SHP77 treated with DMSO at 0.1 percent for 48 hours (cell line): Measurements from ENCODE around the gene MARCHF6.
"Not testable (repeated sequence)": the region's sequence is repeated elsewhere in the genome, so short reads cannot be mapped to it uniquely, and the experiment has no call there.

Source experiments
- DNase-seq: peaks from one replicate; lab custom pipeline; 2025; lab: John Stamatoyannopoulos, UW

Gene MARCHF6

GRCh38 chr5:10381803-10382202, 28.3 kb downstream of the MARCHF6 start:
- DNase-seq: no peak

- DNase-seq: no peak
Measured at GRCh38 chr5:10384483-10384882, 31.0 kb downstream of the MARCHF6 start.

GRCh38 chr5:10387690-10388089, 34.2 kb downstream of the MARCHF6 start:
- no peak for DNase-seq

- DNase-seq: no peak
Measured at GRCh38 chr5:10391130-10391529, 37.6 kb downstream of the MARCHF6 start.

GRCh38 chr5:10392567-10393328, 39.3 kb downstream of the MARCHF6 start:
- not testable (repeated sequence) for DNase-seq

DNA sequence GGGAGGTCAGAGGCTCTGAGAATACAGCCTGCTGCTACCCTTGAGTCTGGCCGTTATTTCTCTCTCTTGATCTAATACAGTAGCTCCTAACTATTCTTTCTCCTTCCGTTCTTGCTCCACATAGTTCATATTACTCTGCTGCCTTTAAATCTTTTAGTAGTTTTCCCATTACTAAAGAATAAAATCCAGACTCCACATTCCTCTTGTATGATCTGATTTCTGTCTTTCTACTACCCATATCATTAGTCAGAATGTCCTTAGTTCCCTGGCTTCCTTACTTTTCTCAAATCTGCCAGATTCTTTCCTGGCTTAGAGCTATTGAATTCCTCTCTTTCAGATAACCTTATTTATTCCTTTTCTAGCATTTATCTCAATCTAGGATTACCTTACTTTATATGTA, 40.0 kb downstream of the MARCHF6 start:
- no peak for DNase-seq

DNA sequence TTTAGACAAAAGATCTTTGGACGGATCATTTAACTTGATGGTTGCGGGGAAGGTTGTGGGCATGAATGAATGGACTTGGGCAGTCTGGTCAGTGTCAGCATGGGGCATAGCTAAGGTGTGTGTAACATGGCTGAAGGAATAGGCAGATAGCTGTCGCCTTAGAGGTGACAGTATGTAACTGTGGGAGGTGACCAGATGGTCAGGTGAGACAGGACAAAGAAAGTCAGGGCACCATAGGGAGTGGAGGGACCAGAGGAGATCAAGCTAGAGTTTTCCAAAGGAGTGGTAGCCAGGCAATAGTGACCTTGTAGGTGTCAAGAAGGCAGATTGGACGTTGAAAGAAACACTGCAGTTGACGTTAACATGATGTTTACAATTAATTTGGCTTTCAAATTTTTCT, 43.1 kb downstream of the MARCHF6 start:
- no peak for DNase-seq

DNA sequence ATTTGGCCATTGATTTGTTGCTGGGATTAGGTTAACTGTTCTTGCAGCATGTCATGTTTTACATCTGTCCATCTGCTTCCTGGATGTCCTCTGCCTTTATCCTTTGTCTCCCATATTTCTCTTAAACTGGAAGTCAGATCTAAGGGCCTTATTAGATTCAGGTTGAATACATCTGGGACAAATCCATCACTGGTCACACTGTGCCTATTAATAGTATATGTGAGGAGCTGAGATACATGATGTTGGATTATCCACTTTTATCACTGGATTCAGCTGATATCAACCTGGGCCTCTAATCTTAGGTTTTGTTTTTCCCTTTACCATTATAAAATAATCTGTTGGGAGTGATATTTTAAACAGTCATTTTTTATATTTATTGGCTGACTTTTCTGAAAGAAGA, 46.3 kb downstream of the MARCHF6 start:
- no peak for DNase-seq

DNA sequence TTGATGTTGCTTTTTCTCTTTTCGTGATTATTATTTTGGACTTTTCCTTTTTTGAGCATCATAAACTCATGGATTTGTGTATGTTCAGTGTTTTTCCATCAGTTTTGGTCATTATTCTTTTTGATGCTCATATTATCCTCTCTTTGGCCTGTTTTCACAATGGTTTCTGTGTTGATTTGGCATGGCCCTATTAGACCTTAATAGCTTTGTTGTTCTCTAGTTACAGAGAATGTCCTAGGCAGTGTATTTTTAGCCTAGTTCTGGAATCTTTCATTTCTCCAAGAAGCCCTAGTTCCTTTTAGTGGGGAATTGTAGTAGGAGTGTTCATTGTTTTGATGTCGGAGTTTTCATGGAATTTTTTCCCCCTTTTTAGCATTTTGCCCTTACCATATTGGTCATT, 46.9 kb downstream of the MARCHF6 start:
- no peak for DNase-seq

DNA sequence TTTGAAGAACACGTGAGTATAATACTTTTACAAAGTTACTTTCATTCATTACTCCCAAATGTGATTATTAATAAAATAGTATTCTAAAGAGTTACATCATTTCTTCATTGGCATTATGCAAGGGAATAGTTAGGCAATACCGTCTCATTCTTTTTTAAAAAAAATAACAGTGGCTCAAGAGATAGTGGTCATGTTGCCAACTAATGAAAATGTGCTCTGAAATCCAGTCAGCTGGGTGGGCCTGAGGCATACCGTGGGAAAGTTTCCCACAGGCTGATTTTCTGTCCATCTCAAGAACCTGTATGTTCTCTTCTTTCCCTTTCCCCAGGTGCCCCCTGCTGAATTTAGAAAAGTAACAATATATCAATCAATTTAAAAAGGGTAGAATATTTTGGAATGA, 47.3 kb downstream of the MARCHF6 start:
- DNase-seq: no peak

- no peak for DNase-seq
Measured at GRCh38 chr5:10401498-10401897, 48.0 kb downstream of the MARCHF6 start.
